ENCODE data around the gene ZC3H12D.

GRCh38 chr6:149425224-149425623 lies 59.6 kb downstream of the ZC3H12D start:
- TF ChIP-seq, protein P1, sequence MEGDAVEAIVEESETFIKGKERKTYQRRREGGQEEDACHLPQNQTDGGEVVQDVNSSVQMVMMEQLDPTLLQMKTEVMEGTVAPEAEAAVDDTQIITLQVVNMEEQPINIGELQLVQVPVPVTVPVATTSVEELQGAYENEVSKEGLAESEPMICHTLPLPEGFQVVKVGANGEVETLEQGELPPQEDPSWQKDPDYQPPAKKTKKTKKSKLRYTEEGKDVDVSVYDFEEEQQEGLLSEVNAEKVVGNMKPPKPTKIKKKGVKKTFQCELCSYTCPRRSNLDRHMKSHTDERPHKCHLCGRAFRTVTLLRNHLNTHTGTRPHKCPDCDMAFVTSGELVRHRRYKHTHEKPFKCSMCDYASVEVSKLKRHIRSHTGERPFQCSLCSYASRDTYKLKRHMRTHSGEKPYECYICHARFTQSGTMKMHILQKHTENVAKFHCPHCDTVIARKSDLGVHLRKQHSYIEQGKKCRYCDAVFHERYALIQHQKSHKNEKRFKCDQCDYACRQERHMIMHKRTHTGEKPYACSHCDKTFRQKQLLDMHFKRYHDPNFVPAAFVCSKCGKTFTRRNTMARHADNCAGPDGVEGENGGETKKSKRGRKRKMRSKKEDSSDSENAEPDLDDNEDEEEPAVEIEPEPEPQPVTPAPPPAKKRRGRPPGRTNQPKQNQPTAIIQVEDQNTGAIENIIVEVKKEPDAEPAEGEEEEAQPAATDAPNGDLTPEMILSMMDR (conservative IDR thresholded peaks at IDR 0.05) = no peak
- no peak for TF ChIP-seq ZFX (IDR thresholded peaks at IDR 0.05)

All from C4-2B (cell line).